Stomach (tissue), 9 donors: Measurements from ENCODE around the gene SNTG2. TPM values are rescaled to one million over a fixed set of nuclear protein-coding genes. Genes with fewer than 3 reads are reported as not detected.

Experiments used
- DNase-seq, 2 donors: peaks; one replicate each; pipeline versions ENCODE4 v3.0.0 to v3.0.0-alpha.2; 2013 to 2019
- H3K27ac ChIP-seq, 5 donors: fragments of 200-600 bp in 4 of 5; sonication (generic) in 4 of 5; one replicate each; pipeline ENCODE4 v1.5.1; 2013 to 2019; ENCODE audit warnings: mild to moderate bottlenecking in 1 of 5, moderate library complexity in 1 of 5
- H3K27me3 ChIP-seq, 3 donors: fragments of 200-600 bp; sonication (generic); one replicate each; pipeline ENCODE4 v1.5.1; 2017 to 2019; ENCODE audit warnings: mixed run types in 1 of 3
- H3K36me3 ChIP-seq, 4 donors: fragments of 200-600 bp; sonication (generic); 1 replicate in 3 of 4; 2 replicates in 1 of 4; pipeline ENCODE4 v1.5.1; 2016 to 2019
- H3K4me1 ChIP-seq, 4 donors: fragments of 200-600 bp; sonication (generic); one replicate each; pipeline ENCODE4 v1.5.1; 2016 to 2019
- H3K4me3 ChIP-seq, 4 donors: fragments of 200-600 bp; sonication (generic) in 3 of 4; one replicate each; pipeline ENCODE4 v1.5.1; 2016 to 2019; ENCODE audit warnings: mild to moderate bottlenecking in 1 of 4
- H3K9me3 ChIP-seq, 4 donors: fragments of 200-600 bp; sonication (generic); one replicate each; pipeline ENCODE4 v1.5.1; 2016 to 2019
- CTCF ChIP-seq, 7 experiments: fragments of 450-650 bp in 4 of 7; fragments of 200-600 bp in 3 of 7; sonication (generic) in 3 of 7; IDR thresholded peaks; one replicate each; pipeline ENCODE4 v1.5.1; 2016 to 2019; ENCODE audit warnings: antibody characterized with exemption in 7 of 7, control low read depth in 2 of 7, mild to moderate bottlenecking in 1 of 7
- EP300 ChIP-seq: sonication (generic); formaldehyde crosslinking; IDR thresholded peaks from one replicate; pipeline ENCODE4 v1.6.1; 2017; ENCODE audit warnings: antibody characterized with exemption
- POLR2A ChIP-seq, 4 donors: fragments of 450-650 bp; IDR thresholded peaks; one replicate each; pipeline ENCODE4 v1.6.1; 2016; ENCODE audit warnings: antibody characterized with exemption in 4 of 4, control low read depth in 2 of 4, mild to moderate bottlenecking in 1 of 4, moderate library complexity in 1 of 4
- POLR2AphosphoS5 ChIP-seq, 3 donors: sonication (generic); formaldehyde crosslinking; IDR thresholded peaks; one replicate each; pipeline ENCODE4 v1.6.1; 2016; ENCODE audit warnings: antibody characterized with exemption in 3 of 3
- WGBS, 5 donors: extraction: QIAGEN DNeasy Blood & Tissue Kit in 3 of 5; methylation state at CpG; one replicate each; pipeline versions ENCODE4 v1.1.5 to v1.1.7; 2013 to 2018; 5-methylcytosine and 5-hydroxymethylcytosine counted together
- intact Hi-C: fragments of 100-400 bp; cut with DNase I; formaldehyde crosslinking; loops from one replicate; pipeline ENCODE4 v1.15.1; 2023; ENCODE audit warnings: low total_unique reads
- polyA plus RNA-seq, 3 donors: library from polyadenylated mRNA; stranded (reverse); fragments of 200-250 nt; gene quantifications; one replicate each; pipeline ENCODE4 v1.2.3, GENCODE V29; 2013
- total RNA-seq, 5 donors: library from RNA; depleted of rRNA; stranded (reverse); fragments of >200 nt; gene quantifications; one replicate each; pipeline versions ENCODE4 v1.1.0 to v1.2.3, GENCODE V29; 2014 to 2016
- donor health status: healthy with polysubstance abuse.
- donor health status: Bipolar disorder and iron deficiency.
- donor health status: healthy.

SNTG2 gene
- total and polyA plus RNA-seq, 8 donors = 0.68 to 19.6 (median 5.3) TPM; not detected in 1

- Histone ChIP-seq H3K4me1 (no peaks in the 10 kb centered on the region), H3K4me3 (no peak overlapping the region), H3K36me3 (no peaks in the 10 kb centered on the region), H3K9me3 (no peaks in the 10 kb centered on the region), H3K27ac (no peak overlapping the region), H3K27me3 (no peaks in the 10 kb centered on the region)
- 76 to 84% (median 83%) methylated on average over 8 of the region's 8 CpGs for WGBS, 5 donors
- intact Hi-C loops = no loop called here
- no peak for TF ChIP-seq CTCF (IDR thresholded peaks at IDR 0.05)
- TF ChIP-seq POLR2AphosphoS5 (IDR thresholded peaks at IDR 0.05) = no peak
- TF ChIP-seq EP300 = no peak
- TF ChIP-seq POLR2A (IDR thresholded peaks at IDR 0.05) = no peak
- DNase-seq = no peak
Observed at GRCh38 chr2:1028831-1029230, 78.2 kb downstream of the SNTG2 start.

- no peak overlapping the region for H3K4me3 ChIP-seq
- H3K27ac ChIP-seq = no peak overlapping the region
- no peaks in the 10 kb centered on the region for H3K9me3 ChIP-seq
- no peak for DNase-seq
- H3K4me1 ChIP-seq = no peaks in the 10 kb centered on the region
- 73 to 85% (median 83%) methylated on average over 13 of the region's 13 CpGs for WGBS, 5 donors
- peaks cover 0 to 3% (median 0%) of the 10 kb centered on the region in 3 donors for H3K27me3 ChIP-seq
- intact Hi-C loops = no loop called here
- TF ChIP-seq CTCF (IDR thresholded peaks at IDR 0.05) = no peak
- TF ChIP-seq EP300 = no peak
- no peak for TF ChIP-seq POLR2A (IDR thresholded peaks at IDR 0.05)
- no peak for TF ChIP-seq POLR2AphosphoS5 (IDR thresholded peaks at IDR 0.05)
- H3K36me3 ChIP-seq = no peaks in the 10 kb centered on the region
Observed at GRCh38 chr2:1032030-1032429, 81.4 kb downstream of the SNTG2 start.

GRCh38 chr2:1033069-1033468 lies 82.4 kb downstream of the SNTG2 start:
- TF ChIP-seq CTCF (IDR thresholded peaks at IDR 0.05) (no peak), POLR2A (IDR thresholded peaks at IDR 0.05) (no peak), POLR2AphosphoS5 (IDR thresholded peaks at IDR 0.05) (no peak), EP300 (no peak)
- Histone ChIP-seq H3K9me3 (no peaks in the 10 kb centered on the region), H3K4me1 (no peaks in the 10 kb centered on the region), H3K4me3 (no peak overlapping the region), H3K36me3 (no peaks in the 10 kb centered on the region), H3K27me3 (peaks cover 0 to 7% (median 0%) of the 10 kb centered on the region in 3 donors), H3K27ac (no peak overlapping the region)
- DNase-seq = no peak
- 80 to 87% (median 85%) methylated on average over 3 of the region's 3 CpGs for WGBS, 5 donors
- intact Hi-C loops = no loop called here

- TF ChIP-seq CTCF (IDR thresholded peaks at IDR 0.05) (no peak), POLR2AphosphoS5 (IDR thresholded peaks at IDR 0.05) (no peak), POLR2A (IDR thresholded peaks at IDR 0.05) (no peak), EP300 (no peak)
- Histone ChIP-seq H3K36me3 (no peaks in the 10 kb centered on the region), H3K4me3 (no peak overlapping the region), H3K9me3 (no peaks in the 10 kb centered on the region), H3K27me3 (peaks cover 0 to 12% (median 0%) of the 10 kb centered on the region in 3 donors), H3K4me1 (no peaks in the 10 kb centered on the region), H3K27ac (no peak overlapping the region)
- intact Hi-C loops = no loop called here
- WGBS, 5 donors = 67 to 84% (median 77%) methylated on average over 3 to 4 of the region's 4 CpGs
- no peak for DNase-seq
Observed at GRCh38 chr2:1037066-1037465, 86.4 kb downstream of the SNTG2 start.
